Central memory CD8-positive, alpha-beta T cell (primary cell): ENCODE results near the gene GEMIN2.
A peak's percentile ranks its signal among the peaks of the same experiment; 100 is the strongest.
"Not testable (repeated sequence)": the region's sequence is repeated elsewhere in the genome, so short reads cannot be mapped to it uniquely, and the experiment has no call there.

Experiments
- ATAC-seq: fragments of 150-1000 bp; cut with Tn5 transposase; replicated peaks from 2 replicates; pipeline ENCODE4 v1.10.0; 2022; ENCODE audit warnings: mild to moderate bottlenecking, moderate FRiP score, moderate number of reproducible peaks; ENCODE audit not compliant: poor library complexity, severe bottlenecking; ENCODE audit errors: extremely low read depth
- DNase-seq, 2 donors: peaks; one replicate each; pipeline ENCODE4 v3.0.0; 2021; ENCODE audit warnings: low spot score in 2 of 2
- H3K27ac Mint-ChIP-seq: one replicate; pipeline ENCODE4 v1.8.0; 2022; ENCODE audit warnings: low read depth, mild to moderate bottlenecking, moderate library complexity, mixed read lengths
- H3K27me3 Mint-ChIP-seq: one replicate; pipeline ENCODE4 v1.8.0; 2022; ENCODE audit warnings: mixed read lengths
- H3K36me3 Mint-ChIP-seq: one replicate; pipeline ENCODE4 v1.8.0; 2022; ENCODE audit warnings: mild to moderate bottlenecking, moderate library complexity, mixed read lengths; ENCODE audit not compliant: insufficient read depth
- H3K4me1 Mint-ChIP-seq: one replicate; pipeline ENCODE4 v1.8.0; 2022; ENCODE audit warnings: mixed read lengths
- H3K4me3 Mint-ChIP-seq: one replicate; pipeline ENCODE4 v1.8.0; 2022; ENCODE audit warnings: mild to moderate bottlenecking, moderate library complexity, mixed read lengths
- H3K9me3 Mint-ChIP-seq: one replicate; pipeline ENCODE4 v1.8.0; 2022; ENCODE audit warnings: mixed read lengths

GEMIN2 gene

DNA sequence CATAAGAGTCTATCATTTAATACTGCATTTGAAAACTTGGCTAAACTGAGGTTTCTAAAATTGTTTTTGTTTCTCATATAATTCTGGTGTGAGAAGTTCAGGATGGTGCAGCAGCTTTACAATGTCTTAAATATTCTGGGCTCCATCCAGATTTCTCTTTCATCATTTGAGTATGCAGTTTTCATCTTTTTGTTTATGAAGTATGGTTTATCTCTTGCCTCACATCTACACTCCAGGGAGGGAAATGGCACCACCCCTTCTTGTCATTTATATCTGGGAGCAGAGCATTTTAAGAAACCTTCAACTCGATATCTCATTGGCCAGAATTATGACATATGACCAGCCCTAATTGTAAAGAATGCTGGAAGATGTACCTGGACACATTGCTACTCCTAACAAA lies 24.3 kb downstream of the GEMIN2 start:
- Mint-ChIP-seq H3K36me3 (peaks cover 40% of the 10 kb centered on the region), H3K27ac (no peak overlapping the region), H3K27me3 (no peaks in the 10 kb centered on the region), H3K9me3 (no peaks in the 10 kb centered on the region), H3K4me3 (no peak overlapping the region), H3K4me1 (no peaks in the 10 kb centered on the region)
- no peak for DNase-seq
- no peak for ATAC-seq

DNA sequence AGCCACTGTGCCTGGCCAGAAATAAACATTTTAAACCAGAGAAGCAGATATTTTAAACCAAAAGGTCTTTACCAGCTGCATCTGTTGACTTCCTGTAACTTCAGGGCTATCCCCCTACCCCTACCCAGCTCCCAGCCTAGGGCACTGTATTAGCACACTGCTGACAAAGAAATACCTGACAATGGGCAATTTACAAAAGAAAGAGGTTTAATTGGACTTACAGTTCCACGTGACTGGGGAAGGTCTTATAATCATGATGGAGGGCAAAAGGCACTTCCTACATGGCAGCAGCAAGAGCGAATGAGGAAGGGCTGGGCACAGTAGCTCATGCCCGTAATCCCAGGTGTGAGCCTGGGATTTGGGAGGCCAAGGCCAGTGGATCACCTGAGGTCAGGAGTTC lies 26.0 kb downstream of the GEMIN2 start:
- Mint-ChIP-seq H3K27ac (no peak overlapping the region), H3K27me3 (no peaks in the 10 kb centered on the region), H3K9me3 (no peaks in the 10 kb centered on the region), H3K4me3 (no peak overlapping the region), H3K4me1 (no peaks in the 10 kb centered on the region), H3K36me3 (peaks cover 27% of the 10 kb centered on the region)
- DNase-seq: no peak
- ATAC-seq: no peak

DNA sequence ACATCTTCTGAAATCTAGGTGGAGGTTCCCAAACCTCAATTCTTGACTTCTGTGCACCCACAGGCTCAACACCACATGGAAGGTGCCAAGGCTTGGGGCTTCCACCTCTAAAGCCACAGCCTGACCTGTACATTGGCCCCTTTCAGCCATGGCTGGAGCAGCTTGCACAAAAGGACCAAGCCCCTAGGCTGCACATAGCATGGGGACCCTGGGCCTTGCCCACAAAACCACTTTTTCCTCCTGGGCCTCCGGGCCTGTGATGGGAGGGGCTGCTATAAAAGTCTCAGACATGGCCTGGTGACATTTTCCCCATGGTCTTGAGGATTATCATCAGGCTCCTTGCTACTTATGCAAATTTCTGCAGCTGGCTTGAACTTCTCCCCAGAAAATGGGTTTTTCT lies 27.5 kb downstream of the GEMIN2 start:
- not testable (repeated sequence) for H3K27me3 Mint-ChIP-seq, ATAC-seq, DNase-seq, H3K4me3 Mint-ChIP-seq, H3K27ac Mint-ChIP-seq, H3K9me3 Mint-ChIP-seq, H3K4me1 Mint-ChIP-seq
- peaks cover 19% of the 10 kb centered on the region for H3K36me3 Mint-ChIP-seq

DNA sequence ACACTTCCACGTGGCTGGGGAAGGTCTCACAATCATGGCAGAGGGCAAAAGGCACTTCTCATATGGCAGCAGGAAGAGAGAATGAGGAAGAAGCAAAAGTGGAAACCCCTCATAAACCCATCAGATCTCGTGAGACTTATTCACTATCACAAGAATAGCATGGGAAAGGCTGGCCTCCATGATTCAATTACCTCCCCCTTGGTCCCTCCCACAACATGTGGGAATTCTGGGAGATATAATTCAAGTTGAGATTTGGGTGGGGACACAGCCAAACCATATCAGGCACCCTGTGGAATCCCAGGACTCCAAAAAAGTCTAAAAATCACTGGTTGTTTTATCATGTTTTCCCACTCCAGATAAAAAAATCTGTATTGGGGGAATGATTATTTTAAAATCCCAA lies 29.1 kb downstream of the GEMIN2 start:
- DNase-seq, H3K27ac Mint-ChIP-seq: not testable (repeated sequence)
- peaks cover 20% of the 10 kb centered on the region for H3K36me3 Mint-ChIP-seq

DNA sequence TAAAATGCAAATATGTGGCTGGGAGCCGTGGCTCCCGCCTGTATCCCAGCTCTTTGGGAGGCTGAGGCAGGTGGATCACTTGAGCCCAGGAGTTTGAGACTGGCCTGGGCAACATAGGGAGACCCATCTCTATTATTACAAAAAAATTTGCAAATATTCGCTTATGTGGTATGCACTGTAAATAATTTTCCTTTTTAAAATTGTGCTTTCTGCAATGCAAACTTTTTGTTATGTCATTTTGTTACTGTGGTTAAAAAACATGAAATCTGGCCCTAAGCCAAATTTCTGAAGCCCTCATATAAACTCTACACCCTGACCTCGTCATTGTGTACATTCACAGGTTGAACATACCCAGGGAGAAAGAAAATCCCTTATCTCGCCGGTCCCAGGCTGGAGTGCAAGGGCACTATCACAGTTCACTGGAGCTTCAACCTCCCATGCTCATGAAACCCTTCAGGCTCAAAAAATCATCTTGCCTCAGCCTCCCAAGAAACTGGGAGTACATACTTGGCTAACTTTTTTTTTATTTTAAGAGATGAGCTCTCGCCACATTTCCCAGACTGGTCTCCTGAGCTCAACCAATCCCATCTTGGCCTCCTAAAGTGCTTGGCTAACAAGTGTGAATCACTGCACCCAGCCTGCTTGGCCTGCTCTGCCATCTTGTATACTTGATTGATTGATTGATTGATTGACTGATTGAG lies 31.3 kb downstream of the GEMIN2 start:
- no peaks in the 10 kb centered on the region for H3K9me3 Mint-ChIP-seq
- no peaks in the 10 kb centered on the region for H3K4me1 Mint-ChIP-seq
- H3K4me3 Mint-ChIP-seq: no peak overlapping the region
- H3K27me3 Mint-ChIP-seq: no peaks in the 10 kb centered on the region
- ATAC-seq (no peak), DNase-seq (no peak)
- H3K27ac Mint-ChIP-seq: no peak overlapping the region
- peaks cover 18% of the 10 kb centered on the region for H3K36me3 Mint-ChIP-seq

More for the DNA sequence above, 29.1 kb downstream of the GEMIN2 start:
- H3K9me3 Mint-ChIP-seq, H3K4me3 Mint-ChIP-seq, ATAC-seq, H3K27me3 Mint-ChIP-seq, H3K4me1 Mint-ChIP-seq: not testable (repeated sequence)

DNA sequence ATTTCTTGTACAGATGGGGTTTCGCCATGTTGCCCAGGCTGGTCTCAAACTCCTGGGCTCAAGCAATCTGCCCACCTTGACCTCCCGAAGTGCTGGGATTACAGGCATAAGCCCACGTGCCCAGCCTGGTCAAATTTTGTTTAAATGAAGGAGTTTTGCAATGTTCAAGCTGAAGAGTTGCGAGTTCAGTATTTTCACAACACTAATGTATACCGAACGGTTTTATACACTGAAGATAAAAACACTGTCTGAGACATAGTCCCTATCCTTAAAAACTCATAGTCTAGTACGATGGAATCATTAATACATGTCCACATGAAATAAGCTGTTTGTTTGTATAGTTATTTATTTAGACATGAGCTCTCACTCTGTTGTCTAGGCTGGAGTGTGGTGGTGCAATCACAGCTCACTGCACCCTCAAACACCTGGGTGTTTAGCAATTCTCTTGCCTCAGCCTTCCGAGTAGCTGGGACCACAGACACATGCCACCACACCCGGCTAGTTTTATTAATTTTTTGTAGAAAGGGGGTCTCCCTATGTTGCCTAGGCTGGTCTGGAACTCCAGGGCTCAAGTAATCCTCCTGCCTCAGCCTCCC lies 40.6 kb downstream of the GEMIN2 start:
- Mint-ChIP-seq H3K36me3 (peaks cover 46% of the 10 kb centered on the region), H3K9me3 (no peaks in the 10 kb centered on the region)

DNA sequence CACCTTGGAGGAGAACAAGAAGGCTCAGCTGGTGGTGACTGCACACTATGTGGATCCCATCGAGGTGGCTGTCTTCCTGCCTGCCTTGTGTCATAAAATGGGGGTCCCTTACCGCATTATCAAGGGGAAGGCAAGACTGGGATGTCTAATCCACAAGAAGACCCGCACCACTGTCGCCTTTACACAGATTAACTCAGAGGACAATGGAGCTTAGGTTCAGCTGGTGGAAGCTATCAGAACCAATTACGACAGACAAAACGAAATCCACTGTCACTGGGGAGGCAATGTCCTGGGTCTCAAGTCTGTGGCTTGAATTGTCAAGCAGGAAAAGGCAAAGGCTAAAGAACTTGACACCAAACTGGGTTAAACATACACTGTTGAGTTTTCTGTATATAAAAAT lies 43.4 kb downstream of the GEMIN2 start:
- Mint-ChIP-seq H3K4me3 (no peak overlapping the region), H3K36me3 (peaks cover 33% of the 10 kb centered on the region), H3K27me3 (no peaks in the 10 kb centered on the region), H3K9me3 (no peaks in the 10 kb centered on the region), H3K27ac (no peak overlapping the region), H3K4me1 (peaks cover 22% of the 10 kb centered on the region)
- DNase-seq: no peak
- ATAC-seq: no peak

More for the DNA sequence above, 40.6 kb downstream of the GEMIN2 start:
- Mint-ChIP-seq H3K27me3 (no peaks in the 10 kb centered on the region), H3K4me3 (no peak overlapping the region), H3K4me1 (no peaks in the 10 kb centered on the region), H3K27ac (no peak overlapping the region)
- no peak for DNase-seq
- no peak for ATAC-seq

DNA sequence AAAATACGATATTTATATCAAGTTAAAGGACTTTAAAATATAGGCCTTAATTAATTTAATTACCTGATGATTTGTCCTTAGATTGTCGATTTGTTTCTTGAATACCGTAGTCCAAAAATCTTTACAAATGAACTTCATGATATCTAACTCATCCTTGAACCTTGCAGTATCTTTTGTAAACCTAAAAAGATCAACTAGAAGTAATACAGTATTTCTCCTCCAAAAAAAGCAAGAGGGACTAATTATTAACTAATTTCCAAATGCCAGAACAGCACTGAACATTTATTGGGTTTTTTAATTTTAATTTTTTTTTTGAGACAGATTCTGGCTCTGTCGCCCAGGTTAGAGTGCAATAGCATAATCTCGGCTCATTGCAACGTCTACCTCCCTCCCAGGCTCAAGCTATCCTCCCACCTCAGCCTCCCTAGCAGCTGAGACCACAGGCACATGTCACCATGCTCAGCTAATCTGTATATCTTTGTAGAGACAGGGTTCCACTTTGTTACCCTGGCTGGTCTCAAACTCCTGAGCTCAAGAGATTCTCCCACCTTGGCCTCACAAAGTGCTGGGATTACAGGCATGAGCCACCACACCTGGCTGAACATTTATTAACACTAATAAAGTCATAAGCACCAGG lies 44.2 kb downstream of the GEMIN2 start:
- H3K4me3 Mint-ChIP-seq: no peak overlapping the region
- DNase-seq: no peak
- peaks cover 27% of the 10 kb centered on the region for H3K4me1 Mint-ChIP-seq
- no peaks in the 10 kb centered on the region for H3K27me3 Mint-ChIP-seq
- no peak overlapping the region for H3K27ac Mint-ChIP-seq
- H3K9me3 Mint-ChIP-seq: no peaks in the 10 kb centered on the region
- ATAC-seq: no peak
- peaks cover 30% of the 10 kb centered on the region for H3K36me3 Mint-ChIP-seq

DNA sequence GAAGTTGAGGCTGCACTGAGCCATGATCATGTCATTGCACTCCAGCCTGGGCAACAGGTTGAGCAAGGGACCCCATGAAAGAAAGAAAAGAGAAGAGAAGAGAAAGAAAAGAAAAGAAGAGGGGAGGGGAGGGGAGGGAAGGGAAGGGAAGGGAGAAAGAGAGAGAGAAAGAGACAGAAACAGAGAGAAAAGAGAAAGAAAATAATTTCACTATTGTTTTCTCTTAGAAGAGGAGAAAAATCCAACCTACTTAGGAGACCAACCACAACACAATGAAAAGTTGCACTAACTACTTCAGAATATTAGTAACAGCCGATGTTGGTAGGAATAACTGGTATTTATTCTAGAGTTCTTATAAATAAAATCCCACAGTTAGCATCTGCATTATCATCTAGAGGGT lies 46.4 kb downstream of the GEMIN2 start:
- peak overlapping the region; percentile 69 for H3K27ac Mint-ChIP-seq
- H3K4me3 Mint-ChIP-seq: no peak overlapping the region
- no peaks in the 10 kb centered on the region for H3K27me3 Mint-ChIP-seq
- H3K4me1 Mint-ChIP-seq: peaks cover 43% of the 10 kb centered on the region
- H3K36me3 Mint-ChIP-seq: peaks cover 22% of the 10 kb centered on the region
- H3K9me3 Mint-ChIP-seq: no peaks in the 10 kb centered on the region
- no peak for ATAC-seq
- DNase-seq: no peak

DNA sequence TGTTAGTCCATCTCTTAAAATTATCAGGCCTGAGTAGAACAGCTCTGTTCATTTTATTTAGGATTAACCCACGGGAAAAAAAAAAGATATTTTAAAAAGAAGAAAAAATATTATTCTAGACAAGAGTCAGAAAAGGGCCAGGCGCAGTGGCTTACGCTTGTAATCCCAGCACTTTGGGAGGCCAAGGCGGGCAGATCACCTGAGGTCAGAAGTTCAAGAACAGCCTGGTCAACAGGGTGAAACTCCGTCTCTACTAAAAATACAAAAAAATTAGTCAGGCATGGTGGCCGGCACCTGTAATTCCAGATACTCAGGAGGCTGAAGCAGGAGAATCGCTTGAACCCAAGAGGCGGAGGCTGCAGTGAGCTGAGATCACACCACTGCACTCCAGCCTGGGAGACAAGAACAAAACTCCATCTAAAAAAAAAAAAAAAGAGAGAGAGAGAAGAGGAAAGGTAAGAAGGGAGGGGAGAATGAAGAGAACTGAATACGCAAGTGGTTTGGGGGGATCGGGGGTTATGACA lies 53.7 kb downstream of the GEMIN2 start:
- Mint-ChIP-seq H3K27ac (peak overlapping the region; percentile 99), H3K4me3 (peak overlapping the region; percentile 38), H3K4me1 (peaks cover 57% of the 10 kb centered on the region), H3K36me3 (peaks cover 17% of the 10 kb centered on the region)
- not testable (repeated sequence) for ATAC-seq, H3K27me3 Mint-ChIP-seq, H3K9me3 Mint-ChIP-seq, DNase-seq

DNA sequence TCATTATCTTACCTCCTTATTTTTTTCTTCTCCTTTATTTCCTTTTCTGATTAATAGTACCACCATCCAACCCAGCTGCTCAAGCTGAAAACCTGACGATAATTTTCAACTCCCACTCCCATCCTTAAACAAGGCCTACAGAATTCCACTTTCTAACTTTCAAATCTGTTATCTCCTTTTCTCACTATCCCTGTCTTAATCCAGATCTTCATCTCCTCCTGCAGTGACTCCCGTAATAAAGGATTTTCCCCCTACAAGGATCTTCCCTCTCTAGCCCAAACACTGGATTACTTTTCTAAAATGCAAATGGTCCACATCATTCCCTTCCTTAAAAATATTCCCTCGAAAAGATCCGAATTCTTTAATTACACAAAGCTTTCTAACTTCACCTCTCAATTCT lies 54.5 kb downstream of the GEMIN2 start:
- peak overlapping the region; percentile 38 for H3K4me3 Mint-ChIP-seq
- ATAC-seq (no peak), DNase-seq (no peak)
- H3K36me3 Mint-ChIP-seq: peaks cover 16% of the 10 kb centered on the region
- H3K4me1 Mint-ChIP-seq: peaks cover 54% of the 10 kb centered on the region
- peak overlapping the region; percentile 99 for H3K27ac Mint-ChIP-seq
- H3K9me3 Mint-ChIP-seq: no peaks in the 10 kb centered on the region
- H3K27me3 Mint-ChIP-seq: no peaks in the 10 kb centered on the region

DNA sequence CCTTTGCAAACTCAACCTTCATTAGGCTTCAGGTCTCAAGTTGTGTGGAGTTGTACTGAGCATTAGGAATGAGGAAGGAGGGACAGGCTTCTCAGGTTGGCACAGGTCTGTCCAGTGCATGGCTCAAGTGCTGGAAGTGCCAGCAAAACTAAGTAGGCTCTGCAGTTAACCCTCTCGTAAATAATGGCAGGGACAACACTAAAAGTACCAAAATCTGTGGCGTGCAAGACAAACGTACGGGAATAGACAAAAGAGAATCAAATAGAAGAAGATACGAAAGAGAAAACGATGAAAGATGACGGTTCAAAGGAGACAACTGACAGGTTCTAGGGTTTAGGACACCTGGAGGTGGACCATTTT lies 55.4 kb downstream of the GEMIN2 start:
- Mint-ChIP-seq H3K27ac (peak overlapping the region; percentile 99), H3K4me3 (peak overlapping the region; percentile 88), H3K36me3 (peaks cover 16% of the 10 kb centered on the region), H3K4me1 (peaks cover 53% of the 10 kb centered on the region), H3K9me3 (no peaks in the 10 kb centered on the region), H3K27me3 (no peaks in the 10 kb centered on the region)
- DNase-seq (no peak), ATAC-seq (no peak)

DNA sequence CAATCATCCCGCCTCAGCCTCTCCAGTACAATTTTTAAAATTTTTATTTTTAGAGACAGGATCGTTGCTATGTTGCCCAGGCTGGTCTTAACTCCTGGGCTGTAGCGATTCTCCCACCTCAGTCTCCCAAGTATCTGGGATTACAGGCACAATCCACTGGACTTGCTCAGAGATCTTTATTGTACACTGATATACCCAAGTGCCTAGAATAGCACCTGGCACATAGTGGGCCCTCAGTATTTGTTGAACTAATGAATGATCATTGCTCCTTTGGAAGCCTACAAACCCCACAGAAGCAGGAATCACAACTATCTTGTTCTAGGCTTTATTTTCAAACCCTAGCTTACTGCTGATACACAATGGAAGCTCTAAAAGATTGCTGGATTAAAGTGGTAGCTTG lies 59.1 kb downstream of the GEMIN2 start:
- Mint-ChIP-seq H3K27me3 (no peaks in the 10 kb centered on the region), H3K4me1 (peaks cover 36% of the 10 kb centered on the region), H3K9me3 (no peaks in the 10 kb centered on the region), H3K27ac (no peak overlapping the region), H3K4me3 (no peak overlapping the region), H3K36me3 (peaks cover 48% of the 10 kb centered on the region)
- no peak for DNase-seq
- ATAC-seq: no peak
